HEK293 (cell line): ENCODE results near the gene MLNR.

Source experiments
- CTCF ChIA-PET: fragments of 350-600 bp; formaldehyde crosslinking; extraction: SDS; loops from one replicate; lab custom pipeline; 2021; ENCODE audit warnings: antibody characterized with exemption; lab: Yijun Ruan, JAX
- POLR2A ChIA-PET: fragments of 300-600 bp; formaldehyde crosslinking; extraction: SDS; loops from one replicate; lab custom pipeline; 2020; ENCODE audit warnings: antibody characterized with exemption, inconsistent platforms; lab: Yijun Ruan, JAX
- H3K27ac ChIP-seq: fragments of 200-500 bp; sonication (Bioruptor generic); 2 replicates; pipeline ENCODE4 v1.5.1; 2014; ENCODE audit warnings: low read depth, low read length, control low read depth, inconsistent platforms; ENCODE audit errors: extremely low read depth
- H3K36me3 ChIP-seq, 2 experiments: fragments of 200-500 bp in 1 of 2; sonication (Bioruptor generic) in 1 of 2; 1 replicate in 1 of 2; 2 replicates in 1 of 2; pipeline ENCODE4 v1.5.1; 2014 to 2017; ENCODE audit warnings: inconsistent platforms in 2 of 2, low read length in 2 of 2; ENCODE audit not compliant: control insufficient read depth in 2 of 2, insufficient read depth in 1 of 2
- H3K4me1 ChIP-seq: fragments of 200-500 bp; sonication (Bioruptor generic); 2 replicates; pipeline ENCODE4 v1.5.1; 2014; ENCODE audit warnings: mild to moderate bottlenecking, low read length, inconsistent platforms; ENCODE audit not compliant: control insufficient read depth, insufficient read depth
- H3K4me3 ChIP-seq: 2 replicates; pipeline ENCODE4 v1.5.1; 2011; ENCODE audit warnings: low read depth, mild to moderate bottlenecking, control low read depth, low read length, moderate library complexity
- H3K9me3 ChIP-seq: fragments of 200-500 bp; sonication (Bioruptor generic); 2 replicates; pipeline ENCODE4 v1.5.1; 2014; ENCODE audit warnings: low read depth, low read length, inconsistent platforms; ENCODE audit not compliant: control insufficient read depth, insufficient read depth
- GLI2 ChIP-seq: fragments of 450-650 bp; formaldehyde crosslinking; IDR thresholded peaks from 2 replicates; pipeline ENCODE4; 2017; ENCODE audit warnings: missing biosample characterization, missing genetic modification characterization, low read depth, borderline replicate concordance
- HIC1 ChIP-seq: fragments of 450-650 bp; formaldehyde crosslinking; IDR thresholded peaks from 2 replicates; pipeline ENCODE4 v1.5.1; 2016; ENCODE audit warnings: missing biosample characterization, missing genetic modification characterization
- HOXC10 ChIP-seq: sonication (generic); formaldehyde crosslinking; IDR thresholded peaks from 2 replicates; pipeline ENCODE4 v1.8.1; 2023; ENCODE audit warnings: mild to moderate bottlenecking, missing genetic modification reagents
- KLF1 ChIP-seq: fragments of 450-650 bp; formaldehyde crosslinking; IDR thresholded peaks from 2 replicates; pipeline ENCODE4 v1.5.1; 2016; ENCODE audit warnings: missing biosample characterization, missing genetic modification characterization
- MEIS1 ChIP-seq: sonication (generic); formaldehyde crosslinking; IDR thresholded peaks from 2 replicates; pipeline ENCODE4 v1.8.1; 2022; ENCODE audit warnings: missing genetic modification reagents, mild to moderate bottlenecking, borderline replicate concordance
- PRDM6 ChIP-seq: fragments of 450-650 bp; formaldehyde crosslinking; IDR thresholded peaks from 2 replicates; pipeline ENCODE4 v1.5.1; 2017; ENCODE audit warnings: missing biosample characterization, missing genetic modification characterization
- SCRT2 ChIP-seq: fragments of 450-650 bp; formaldehyde crosslinking; IDR thresholded peaks from 2 replicates; pipeline ENCODE4 v1.5.1; 2016; ENCODE audit warnings: missing biosample characterization, missing genetic modification characterization
- SETDB1 ChIP-seq: IDR thresholded peaks from one replicate; pipeline ENCODE4 v1.6.1; 2017; ENCODE audit warnings: mild to moderate bottlenecking, low read length, moderate library complexity, mixed read lengths; ENCODE audit not compliant: insufficient read length
- TRIM28 ChIP-seq: IDR thresholded peaks from 2 replicates; pipeline ENCODE4 v1.6.1; 2011; ENCODE audit warnings: low read length, control low read depth, borderline replicate concordance
- ZBTB7A ChIP-seq: fragments of 450-650 bp; formaldehyde crosslinking; IDR thresholded peaks from 2 replicates; pipeline ENCODE4 v1.5.1; 2016; ENCODE audit warnings: low read depth, missing biosample characterization, missing genetic modification characterization
- ZNF175 ChIP-seq: fragments of 450-650 bp; formaldehyde crosslinking; IDR thresholded peaks from 2 replicates; pipeline ENCODE4 v1.5.1; 2016; ENCODE audit warnings: missing biosample characterization, missing genetic modification characterization
- ZNF214 ChIP-seq: fragments of 450-650 bp; formaldehyde crosslinking; IDR thresholded peaks from 2 replicates; pipeline ENCODE4 v1.5.1; 2017; ENCODE audit warnings: missing biosample characterization, mild to moderate bottlenecking, missing genetic modification characterization, borderline replicate concordance
- ZNF221 ChIP-seq: fragments of 450-650 bp; formaldehyde crosslinking; IDR thresholded peaks from 2 replicates; pipeline ENCODE4 v1.5.1; 2017; ENCODE audit warnings: missing biosample characterization, missing genetic modification characterization, borderline replicate concordance
- ZNF266 ChIP-seq: fragments of 450-650 bp; formaldehyde crosslinking; IDR thresholded peaks from 2 replicates; pipeline ENCODE4 v1.5.1; 2016; ENCODE audit warnings: missing biosample characterization, missing genetic modification characterization, low read depth
- ZNF311 ChIP-seq: fragments of 450-650 bp; formaldehyde crosslinking; IDR thresholded peaks from 2 replicates; pipeline ENCODE4 v1.5.1; 2017; ENCODE audit warnings: missing biosample characterization, missing genetic modification characterization, borderline replicate concordance
- ZNF391 ChIP-seq: fragments of 450-650 bp; formaldehyde crosslinking; IDR thresholded peaks from 2 replicates; pipeline ENCODE4 v1.5.1; 2016; ENCODE audit warnings: low read depth, missing biosample characterization, missing genetic modification characterization, borderline replicate concordance
- ZNF404 ChIP-seq: fragments of 450-650 bp; formaldehyde crosslinking; IDR thresholded peaks from 2 replicates; pipeline ENCODE4 v1.5.1; 2017; ENCODE audit warnings: missing biosample characterization, missing genetic modification characterization
- ZNF513 ChIP-seq: fragments of 450-650 bp; IDR thresholded peaks from 2 replicates; pipeline ENCODE4 v1.5.1; 2018; ENCODE audit warnings: missing biosample characterization, missing genetic modification characterization
- ZNF521 ChIP-seq: fragments of 450-650 bp; formaldehyde crosslinking; IDR thresholded peaks from 2 replicates; pipeline ENCODE4 v1.5.1; 2017; ENCODE audit warnings: missing biosample characterization, mild to moderate bottlenecking, missing genetic modification characterization
- ZNF544 ChIP-seq: fragments of 450-650 bp; formaldehyde crosslinking; IDR thresholded peaks from 2 replicates; pipeline ENCODE4 v1.5.0; 2017; ENCODE audit warnings: missing biosample characterization, missing genetic modification characterization
- ZNF670 ChIP-seq: fragments of 450-650 bp; formaldehyde crosslinking; IDR thresholded peaks from 2 replicates; pipeline ENCODE4 v1.5.1; 2016; ENCODE audit warnings: missing biosample characterization, missing genetic modification characterization, low read depth
- ZNF843 ChIP-seq: fragments of 450-650 bp; formaldehyde crosslinking; IDR thresholded peaks from 2 replicates; pipeline ENCODE4 v1.5.1; 2016; ENCODE audit warnings: missing biosample characterization, missing genetic modification characterization
- ZXDB ChIP-seq: fragments of 450-650 bp; formaldehyde crosslinking; IDR thresholded peaks from 2 replicates; pipeline ENCODE4 v1.5.1; 2016; ENCODE audit warnings: missing biosample characterization, missing genetic modification characterization

The MLNR gene

GRCh38 chr13:49254007-49254406 is 33.9 kb downstream of the MLNR start:
- no peaks in the 10 kb centered on the region for H3K9me3 ChIP-seq
- POLR2A ChIA-PET = no interaction called here
- no peak overlapping the region for H3K4me3 ChIP-seq
- no peak overlapping the region for H3K27ac ChIP-seq
- TF ChIP-seq PRDM6 (tag by site-specific recombination) (no peak), ZNF544 (tag by site-specific recombination) (no peak), MEIS1 (CRISPR knock-in tag) (no peak), HIC1 (no peak)
- CTCF ChIA-PET = no interaction called here
- 0 out of 2 replicates have a peak, but pooled peaks cover 2% of the 10 kb centered on the region for H3K4me1 ChIP-seq
- H3K36me3 ChIP-seq = peaks cover 0 to 36% of the 10 kb centered on the region in 2 experiments; a peak in 2 of 3 replicates

- POLR2A ChIA-PET = no interaction called here
- no peak overlapping the region for H3K4me3 ChIP-seq
- TF ChIP-seq ZNF521 (tag by site-specific recombination) = no peak
- TF ChIP-seq ZXDB = no peak
- TF ChIP-seq ZNF214 (tag by site-specific recombination) = no peak
- TF ChIP-seq ZNF221 (tag by site-specific recombination) = no peak
- no peak for TF ChIP-seq ZNF391 (tag by site-specific recombination)
- no peak for TF ChIP-seq ZNF266 (tag by site-specific recombination)
- TF ChIP-seq ZBTB7A (tag by site-specific recombination) = no peak
- no peak for TF ChIP-seq SCRT2 (tag by site-specific recombination)
- TF ChIP-seq HOXC10 (CRISPR knock-in tag) = no peak
- TF ChIP-seq ZNF513 (tag by site-specific recombination) = no peak
- H3K36me3 ChIP-seq = peaks cover 7 to 57% of the 10 kb centered on the region in 2 experiments
- no peaks in the 10 kb centered on the region for H3K9me3 ChIP-seq
- CTCF ChIA-PET = no interaction called here
- no peak overlapping the region for H3K27ac ChIP-seq
- no peaks in the 10 kb centered on the region for H3K4me1 ChIP-seq
Observed at GRCh38 chr13:49256841-49257240, 36.7 kb downstream of the MLNR start.

- H3K27ac ChIP-seq = no peak overlapping the region
- no peak overlapping the region for H3K4me3 ChIP-seq
- CTCF ChIA-PET = no interaction called here
- H3K4me1 ChIP-seq = no peaks in the 10 kb centered on the region
- no peaks in the 10 kb centered on the region for H3K9me3 ChIP-seq
- POLR2A ChIA-PET = no interaction called here
- peaks cover 7 to 54% of the 10 kb centered on the region in 2 experiments for H3K36me3 ChIP-seq
- TF ChIP-seq TRIM28 = no peak
- no peak for TF ChIP-seq HIC1
- no peak for TF ChIP-seq ZNF404 (tag by site-specific recombination)
- no peak for TF ChIP-seq ZNF843 (tag by site-specific recombination)
- TF ChIP-seq ZNF311 (tag by site-specific recombination) = no peak
- no peak for TF ChIP-seq SETDB1
- no peak for TF ChIP-seq ZNF175
- no peak for TF ChIP-seq KLF1 (tag by site-specific recombination)
- TF ChIP-seq GLI2 (tag by site-specific recombination) = no peak
- no peak for TF ChIP-seq ZNF670 (tag by site-specific recombination)
Observed at GRCh38 chr13:49258089-49258796, 38.1 kb downstream of the MLNR start.
